Activated CD8-positive, alpha-beta memory T cell treated with anti-CD3 and anti-CD28 coated beads, Interleukin-2, amount 50 U/mL, for 1 hour (primary cell): ENCODE data around the gene SMIM28.
"Not testable (repeated sequence)": the region's sequence is repeated elsewhere in the genome, so short reads cannot be mapped to it uniquely, and the experiment has no call there.

Source experiments
- DNase-seq: peaks from one replicate; pipeline ENCODE4 v3.0.0-alpha.2; 2020; ENCODE audit errors: extremely low read depth

Gene SMIM28

DNA sequence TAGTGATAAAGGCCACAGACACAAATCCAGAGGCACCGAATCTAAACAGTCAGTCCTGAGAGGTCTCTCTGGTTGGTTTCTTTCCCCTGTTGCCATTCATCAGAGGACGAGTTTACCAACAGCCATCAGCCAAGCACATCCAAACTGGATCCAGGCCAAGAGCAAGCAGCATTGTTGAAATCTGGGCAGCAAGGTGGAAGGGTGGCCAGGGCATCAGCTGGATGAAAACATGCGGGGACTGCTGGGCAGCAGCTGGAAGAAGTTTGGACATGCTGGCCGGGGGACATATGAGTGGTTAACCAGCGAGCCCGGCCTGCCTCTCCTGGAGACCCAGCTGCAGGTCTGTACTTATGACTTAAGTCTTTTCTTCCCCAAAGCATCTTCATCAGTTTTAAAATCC, at the start of gene SMIM28:
Gene SMIM28, plus strand, starts transcription at position 62 of the 400 bp plus-strand sequence. Its CDS starts 168 bp downstream, at position 230.
- DNase-seq, result no peak

GRCh38 chr6:138328210-138328609, 49.5 kb upstream of the SMIM28 start:
- no peak for DNase-seq

GRCh38 chr6:138330763-138331162, 46.9 kb upstream of the SMIM28 start:
- no peak for DNase-seq

- no peak for DNase-seq
Observed at GRCh38 chr6:138331444-138331843, 46.3 kb upstream of the SMIM28 start.

- DNase-seq, result no peak
Observed at GRCh38 chr6:138331984-138332383, 45.7 kb upstream of the SMIM28 start.

DNA sequence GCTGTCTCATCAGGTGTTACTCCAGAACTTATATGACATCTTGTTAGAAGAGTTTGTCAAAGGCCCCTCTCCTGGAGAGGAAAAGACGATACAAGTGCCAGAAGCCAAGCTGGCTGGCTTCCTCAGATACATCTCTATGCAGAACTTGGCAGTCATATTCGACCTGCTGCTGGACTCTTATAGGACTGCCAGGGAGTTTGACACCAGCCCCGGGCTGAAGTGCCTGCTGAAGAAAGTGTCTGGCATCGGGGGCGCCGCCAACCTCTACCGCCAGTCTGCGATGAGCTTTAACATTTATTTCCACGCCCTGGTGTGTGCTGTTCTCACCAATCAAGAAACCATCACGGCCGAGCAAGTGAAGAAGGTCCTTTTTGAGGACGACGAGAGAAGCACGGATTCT, 43.7 kb upstream of the SMIM28 start:
- no peak for DNase-seq

GRCh38 chr6:138334963-138335362, 42.7 kb upstream of the SMIM28 start:
- DNase-seq, result no peak

DNA sequence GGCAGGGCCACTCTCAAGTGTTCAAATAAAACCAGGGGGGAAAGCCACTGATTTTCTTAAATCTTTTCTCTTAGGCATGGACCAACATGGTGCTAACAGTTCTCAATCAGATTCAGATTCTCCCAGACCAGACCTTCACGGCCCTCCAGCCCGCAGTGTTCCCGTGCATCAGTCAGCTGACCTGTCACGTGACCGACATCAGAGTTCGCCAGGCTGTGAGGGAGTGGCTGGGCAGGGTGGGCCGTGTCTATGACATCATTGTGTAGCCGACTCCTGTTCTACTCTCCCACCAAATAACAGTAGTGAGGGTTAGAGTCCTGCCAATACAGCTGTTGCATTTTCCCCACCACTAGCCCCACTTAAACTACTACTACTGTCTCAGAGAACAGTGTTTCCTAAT, 41.5 kb upstream of the SMIM28 start:
- no peak for DNase-seq

- no peak for DNase-seq
Observed at GRCh38 chr6:138337076-138337475, 40.6 kb upstream of the SMIM28 start.

DNA sequence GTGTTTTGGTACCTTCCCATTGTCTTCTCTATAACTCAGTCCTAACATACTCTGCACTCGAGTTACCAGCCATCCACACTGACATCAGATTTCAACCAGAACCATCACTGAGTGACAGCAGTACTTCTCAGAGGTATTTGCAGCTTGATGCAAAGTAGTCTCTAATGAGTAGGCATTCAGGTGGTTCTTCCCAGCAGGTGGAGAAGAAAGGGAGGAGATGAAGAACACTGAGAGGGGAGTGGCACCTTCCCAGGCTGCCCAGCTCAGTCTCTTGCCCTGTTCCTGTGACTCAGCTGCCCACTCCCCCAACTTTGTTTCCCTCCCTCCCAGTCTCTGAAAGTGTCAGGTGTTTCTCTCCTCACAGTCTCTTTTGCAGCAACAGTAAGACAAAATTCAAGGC, 38.7 kb upstream of the SMIM28 start:
- DNase-seq, result no peak

GRCh38 chr6:138341176-138341575, 36.5 kb upstream of the SMIM28 start:
- no peak for DNase-seq

- DNase-seq, result no peak
Observed at GRCh38 chr6:138343112-138343511, 34.6 kb upstream of the SMIM28 start.

DNA sequence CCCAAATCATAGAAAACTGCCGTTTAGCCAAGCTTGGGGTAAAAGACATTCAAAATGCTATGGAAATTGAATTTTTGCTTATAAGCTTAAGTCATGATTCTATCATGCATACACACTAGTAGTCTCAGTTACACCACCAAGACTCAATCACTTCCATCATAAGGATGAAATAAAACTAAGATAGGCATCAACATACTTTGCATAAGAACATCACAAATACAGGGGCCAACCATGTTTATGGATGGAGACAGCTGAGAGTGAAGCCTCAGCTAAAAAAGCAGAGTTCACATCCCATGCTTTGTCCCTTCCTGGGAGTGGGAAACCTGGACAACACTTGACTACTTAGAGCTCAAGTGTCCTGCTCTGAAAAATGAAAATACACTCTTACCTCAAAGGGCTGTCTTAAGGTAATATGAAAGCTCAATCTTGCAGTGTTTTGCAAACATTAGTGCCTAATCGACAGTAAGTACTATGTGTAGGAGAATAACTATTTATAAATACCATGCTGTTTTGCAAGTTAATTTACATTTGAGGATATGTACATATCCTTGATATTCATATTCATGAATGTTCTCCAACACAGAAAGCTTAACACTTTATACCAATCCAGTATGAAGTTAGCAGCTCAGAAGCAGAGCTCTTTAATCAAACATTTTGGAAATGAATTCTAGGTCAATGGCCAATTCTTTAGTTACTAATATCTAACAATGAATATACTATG, 32.0 kb upstream of the SMIM28 start:
- DNase-seq, result no peak

DNA sequence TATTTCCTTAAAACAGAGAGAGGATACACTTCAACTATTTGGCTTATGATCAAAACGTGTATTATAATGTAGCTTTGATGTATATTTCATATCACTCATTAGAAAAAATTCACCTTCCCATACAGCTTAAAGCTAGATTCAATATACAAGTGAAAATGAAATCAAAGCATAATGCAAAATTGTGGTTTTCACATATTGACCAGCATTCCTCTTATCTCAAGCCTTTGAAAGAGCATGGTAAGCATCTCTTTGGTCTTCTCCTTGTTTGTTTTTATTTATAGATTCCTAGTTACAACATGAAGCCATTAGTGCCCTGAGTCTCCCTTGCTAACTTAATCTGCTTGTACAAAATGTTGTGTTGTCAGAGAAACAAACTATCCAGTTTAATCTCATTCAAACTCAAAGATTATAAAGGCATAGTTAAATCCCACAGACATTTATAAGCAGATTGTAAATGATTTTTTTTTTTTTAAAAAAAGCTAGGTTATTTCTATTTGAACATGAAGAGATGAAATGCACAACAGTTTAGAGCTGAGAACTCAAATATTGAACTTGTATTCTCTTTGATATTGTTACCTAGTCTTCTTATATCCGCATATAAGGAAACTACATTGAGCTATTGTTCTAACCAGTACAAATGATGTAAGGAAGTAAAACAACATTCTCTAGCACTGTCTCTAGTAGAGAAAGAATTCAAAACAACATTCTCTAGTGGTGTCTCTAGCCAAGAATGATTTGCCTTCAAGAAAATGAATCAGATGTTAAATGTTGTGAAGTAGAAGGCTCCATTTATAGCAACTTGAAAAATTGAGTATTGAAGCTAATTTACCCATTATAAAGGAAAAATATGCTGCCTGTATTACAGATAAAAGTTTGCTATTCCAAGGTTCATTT, 31.2 kb upstream of the SMIM28 start:
- DNase-seq, result no peak

GRCh38 chr6:138347864-138348263, 29.8 kb upstream of the SMIM28 start:
- DNase-seq, result no peak

- DNase-seq, result no peak
Observed at GRCh38 chr6:138349891-138350290, 27.8 kb upstream of the SMIM28 start.

GRCh38 chr6:138357928-138358327, 19.8 kb upstream of the SMIM28 start:
- no peak for DNase-seq

- not testable (repeated sequence) for DNase-seq
Observed at GRCh38 chr6:138368684-138369083, 9.0 kb upstream of the SMIM28 start.

DNA sequence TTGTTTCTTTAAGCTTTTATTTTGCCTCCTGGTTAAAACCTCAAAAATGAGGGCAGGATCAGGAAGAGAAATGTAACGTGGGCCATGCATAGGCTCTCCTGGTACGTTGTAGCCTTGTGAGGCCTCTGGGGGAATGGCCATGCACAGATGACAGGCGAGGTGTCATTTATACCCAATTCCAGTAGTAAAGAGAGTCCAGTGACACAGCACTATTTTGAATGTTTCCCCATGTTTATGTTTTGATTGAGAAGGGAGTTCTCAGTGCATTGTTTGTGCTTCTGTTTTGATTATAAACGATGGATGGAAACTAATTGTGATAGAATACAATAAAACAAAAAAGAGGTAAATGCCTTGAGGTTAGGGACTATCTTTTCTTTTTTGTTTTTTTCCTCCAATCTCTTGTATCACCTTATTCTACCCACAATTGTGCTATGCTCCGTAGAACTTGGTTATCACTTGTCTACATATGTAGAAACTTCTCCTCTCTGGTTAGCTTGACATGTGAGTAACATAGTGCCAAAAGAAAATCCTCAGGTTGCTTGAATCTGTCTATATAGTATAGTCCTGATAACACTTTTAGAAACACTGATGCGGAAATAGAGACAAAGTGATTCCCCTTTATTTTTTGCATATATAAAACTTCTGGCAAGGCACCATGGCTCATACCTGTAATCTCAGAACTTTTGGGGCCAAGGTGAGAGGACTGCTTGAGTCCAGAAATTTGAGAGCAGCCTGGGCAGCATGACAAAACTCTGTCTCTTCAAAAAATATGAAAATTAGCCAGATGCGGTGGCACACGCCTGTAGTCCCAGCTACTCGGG, 6.9 kb upstream of the SMIM28 start:
- DNase-seq, result no peak

DNA sequence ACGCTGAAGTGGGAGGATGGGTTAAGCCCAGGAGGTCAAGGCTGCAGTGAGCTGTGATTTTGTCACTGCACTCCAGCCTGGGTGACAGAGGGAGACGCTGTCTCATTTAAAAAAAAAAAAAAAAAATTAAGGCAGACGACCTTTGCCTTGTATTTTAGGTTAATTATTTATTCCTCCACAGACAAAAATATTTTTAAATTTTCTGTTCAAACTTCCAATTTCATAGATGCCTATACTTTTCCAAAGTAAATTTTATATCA, 6.3 kb upstream of the SMIM28 start:
- no peak for DNase-seq

GRCh38 chr6:138371720-138372119, 6.0 kb upstream of the SMIM28 start:
- no peak for DNase-seq

DNA sequence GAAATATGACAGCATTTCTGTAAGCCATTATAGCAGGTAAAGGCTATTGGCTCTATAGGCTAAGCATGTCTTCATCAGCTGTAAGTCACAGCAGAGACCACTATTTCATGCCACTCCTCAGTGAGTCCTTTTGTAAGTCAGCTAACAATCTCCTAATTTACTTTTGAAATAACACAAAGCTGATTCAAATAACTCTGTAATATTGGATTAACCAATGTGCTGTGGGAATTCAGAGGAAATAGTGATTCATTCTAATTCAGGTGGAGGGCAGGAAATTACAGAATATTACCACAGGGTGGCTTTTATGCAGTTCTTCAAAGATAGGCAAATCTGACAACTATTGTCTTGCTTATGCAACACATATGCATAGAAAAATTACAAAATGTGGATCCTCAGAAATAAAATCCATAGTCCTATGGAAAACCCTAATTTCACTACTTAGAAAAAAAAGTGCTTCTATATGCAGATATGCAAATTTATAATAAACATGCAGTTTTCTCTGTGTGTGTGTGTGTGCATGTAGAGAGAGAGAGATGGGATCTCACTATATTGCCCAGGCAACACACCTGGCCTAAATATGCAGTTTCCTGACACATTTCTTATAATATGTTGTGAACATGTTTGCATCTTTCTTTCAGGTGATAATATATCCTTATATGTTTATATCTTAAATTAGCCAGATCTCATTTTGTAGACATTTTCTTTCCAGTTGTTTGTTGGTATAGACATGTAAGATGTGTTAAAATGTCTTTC, 4.8 kb upstream of the SMIM28 start:
- DNase-seq, result no peak
